Measurements from ENCODE around the gene GLIS1. TPM values are rescaled to one million over a fixed set of nuclear protein-coding genes. Genes with fewer than 3 reads are reported as not detected.

The GLIS1 gene
- total and polyA plus RNA-seq, 12 donors = 0.06 to 0.10 (median 0.09) TPM; not detected in 7

GRCh38 chr1:53643041-53643880, 95.7 kb downstream of the GLIS1 start:
- ATAC-seq (no peak), DNase-seq (no peak)
- H3K27ac ChIP-seq = no peak overlapping the region
- 77 to 87% methylated on average over 17 of the region's 17 CpGs for WGBS, 2 donors
- H3K36me3 ChIP-seq = no peaks in the 10 kb centered on the region
- peaks cover 0 to 4% (median 0%) of the 10 kb centered on the region in 7 donors for H3K27me3 ChIP-seq
- intact Hi-C loops (cut with DNase I) = no loop called here
- H3K4me3 ChIP-seq = no peak overlapping the region
- no peaks in the 10 kb centered on the region for H3K9me3 ChIP-seq
- TF ChIP-seq CTCF (IDR thresholded peaks at IDR 0.05) = no peak
- peaks cover 0 to 5% (median 0%) of the 10 kb centered on the region in 9 donors for H3K4me1 ChIP-seq

GRCh38 chr1:53642607-53643006, 96.4 kb downstream of the GLIS1 start:
- intact Hi-C loops (cut with DNase I) = no loop called here
- Histone ChIP-seq H3K4me3 (no peak overlapping the region), H3K27ac (no peak overlapping the region), H3K27me3 (peaks cover 0 to 4% (median 0%) of the 10 kb centered on the region in 7 donors), H3K36me3 (no peaks in the 10 kb centered on the region), H3K9me3 (no peaks in the 10 kb centered on the region), H3K4me1 (peaks cover 0 to 5% (median 0%) of the 10 kb centered on the region in 9 donors)
- no peak for TF ChIP-seq CTCF (IDR thresholded peaks at IDR 0.05)
- WGBS, 2 donors = 77 to 86% methylated on average over 6 of the region's 6 CpGs
- ATAC-seq (no peak), DNase-seq (no peak)

- no peak overlapping the region for H3K4me3 ChIP-seq
- TF ChIP-seq CTCF (IDR thresholded peaks at IDR 0.05) = no peak
- no peak for ATAC-seq
- no peaks in the 10 kb centered on the region for H3K9me3 ChIP-seq
- H3K36me3 ChIP-seq = no peaks in the 10 kb centered on the region
- peaks cover 0 to 5% (median 0%) of the 10 kb centered on the region in 9 donors for H3K4me1 ChIP-seq
- H3K27ac ChIP-seq = no peak overlapping the region
- peaks cover 0 to 4% (median 0%) of the 10 kb centered on the region in 7 donors for H3K27me3 ChIP-seq
- no peak for DNase-seq
- intact Hi-C loops (cut with DNase I) = no loop called here
- 82 to 96% methylated on average over 7 of the region's 7 CpGs for WGBS, 2 donors
These were observed 96.8 kb downstream of the GLIS1 start for GRCh38 chr1:53642215-53642555.

GRCh38 chr1:53641481-53642214, 97.3 kb downstream of the GLIS1 start:
- Histone ChIP-seq H3K27ac (no peak overlapping the region), H3K27me3 (peaks cover 0 to 9% (median 0%) of the 10 kb centered on the region in 7 donors), H3K4me3 (no peak overlapping the region), H3K36me3 (no peaks in the 10 kb centered on the region), H3K4me1 (peaks cover 0 to 5% (median 0%) of the 10 kb centered on the region in 9 donors), H3K9me3 (no peaks in the 10 kb centered on the region)
- no peak for TF ChIP-seq CTCF (IDR thresholded peaks at IDR 0.05)
- intact Hi-C loops (cut with DNase I) = no loop called here
- DNase-seq (no peak), ATAC-seq (no peak)
- 81 to 83% methylated on average over 9 of the region's 9 CpGs for WGBS, 2 donors
